Right ventricle myocardium superior (tissue), 1 donor: ENCODE measurements around the gene GRHL3. TPM values are rescaled to one million over a fixed set of nuclear protein-coding genes. Genes with fewer than 3 reads are reported as not detected.

Source experiments
- ATAC-seq: fragments of 200-7000 bp; cut with Tn5 transposase; one replicate; pipeline ENCODE4 v1.9.1; 2020; ENCODE audit warnings: mild to moderate bottlenecking; ENCODE audit not compliant: poor library complexity
- DNase-seq: peaks from one replicate; pipeline ENCODE4 v3.0.0-alpha.2; 2020
- intact Hi-C: fragments of 100-400 bp; cut with DNase I; formaldehyde crosslinking; loops from one replicate; pipeline ENCODE4 v1.11.2; 2022
- total RNA-seq: library from RNA; stranded (reverse); fragmentation: NEBNext Ultra II Directional; extraction: Animal tissue kit (Norgen Biotek cat#: 25700); gene quantifications from one replicate; pipeline ENCODE4 v1.2.1, GENCODE V29; 2021
- donor health status: DM: no; HTN: yes; CAD: no; lungs with severe emphysema.

Gene GRHL3
- total RNA-seq, 1 donor from 2014 or later = not detected

- ATAC-seq (no peak), DNase-seq (no peak)
- intact Hi-C loops = no loop called here
Observed at GRCh38 chr1:24331961-24332673, 13.0 kb downstream of the GRHL3 start.

- ATAC-seq (peak; percentile 52), DNase-seq (no peak)
- intact Hi-C loops = no loop called here
Observed at GRCh38 chr1:24336075-24336474, 16.9 kb downstream of the GRHL3 start.

GRCh38 chr1:24337455-24337854 is 18.3 kb downstream of the GRHL3 start:
- intact Hi-C loops = no loop called here
- no peak for ATAC-seq
- DNase-seq = no peak

DNA sequence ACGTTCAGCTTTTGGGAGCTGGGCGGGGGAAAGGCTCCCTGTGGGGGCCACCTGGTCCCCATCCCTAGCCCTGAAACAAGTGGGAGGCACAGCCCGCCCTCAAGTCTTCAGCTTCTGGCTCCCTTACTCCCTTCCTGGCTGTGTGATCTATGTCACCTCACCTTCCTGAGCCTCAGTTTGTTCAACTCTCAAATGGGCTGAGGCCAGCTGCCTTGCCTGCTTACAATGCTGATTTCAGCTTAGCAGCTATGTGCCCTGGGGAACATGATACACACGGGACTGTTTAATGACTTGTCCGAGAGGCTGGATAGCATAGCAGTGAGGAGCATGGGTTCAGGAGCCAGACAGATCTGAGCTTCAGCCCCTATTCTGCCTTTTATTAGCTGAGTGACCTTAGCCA is 19.3 kb downstream of the GRHL3 start:
- intact Hi-C loops = no loop called here
- no peak for DNase-seq
- ATAC-seq = no peak

DNA sequence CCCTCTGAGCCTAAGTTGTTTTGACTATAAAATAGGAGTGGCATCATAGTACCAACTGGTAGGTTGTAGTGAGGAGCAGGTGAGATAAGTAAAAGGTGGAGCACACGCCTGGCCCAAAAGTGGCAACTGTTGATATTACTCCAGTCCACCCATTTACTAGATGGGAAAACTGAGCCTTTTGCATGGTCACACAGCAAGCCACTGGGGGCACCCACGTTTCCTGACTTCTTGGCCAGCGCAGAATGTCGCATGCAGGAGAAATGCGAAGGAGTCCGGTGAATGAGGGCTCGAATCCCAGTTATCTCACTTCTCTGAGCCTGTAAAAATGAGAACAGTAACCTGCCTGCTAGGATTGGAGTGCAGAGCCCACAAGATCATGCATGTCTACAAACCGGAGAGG is 20.8 kb downstream of the GRHL3 start:
- ATAC-seq = no peak
- intact Hi-C loops = no loop called here
- no peak for DNase-seq

DNA sequence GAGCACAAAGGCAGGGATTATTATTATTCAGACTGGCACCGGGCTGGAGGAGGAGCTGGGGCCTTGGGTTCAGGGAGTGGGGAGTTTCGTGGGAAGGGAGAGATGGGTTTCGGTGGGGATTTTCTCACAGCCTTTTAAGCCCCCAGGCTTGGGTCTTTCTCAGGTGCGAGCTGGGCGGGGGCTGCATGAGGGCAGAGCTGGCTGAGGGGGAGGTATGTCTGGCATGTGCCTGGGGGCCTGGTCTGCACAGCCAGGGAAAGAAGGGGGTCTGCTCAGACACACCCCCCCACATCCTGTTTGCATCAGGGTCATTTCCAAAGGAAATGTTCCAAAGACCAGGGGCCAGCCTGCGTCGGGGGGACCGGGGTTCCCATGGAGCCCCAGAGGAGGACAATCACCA is 21.6 kb downstream of the GRHL3 start:
- intact Hi-C loops = no loop called here
- DNase-seq (no peak), ATAC-seq (no peak)

GRCh38 chr1:24341260-24341659 is 22.1 kb downstream of the GRHL3 start:
- intact Hi-C loops = no loop called here
- DNase-seq = no peak
- no peak for ATAC-seq

DNA sequence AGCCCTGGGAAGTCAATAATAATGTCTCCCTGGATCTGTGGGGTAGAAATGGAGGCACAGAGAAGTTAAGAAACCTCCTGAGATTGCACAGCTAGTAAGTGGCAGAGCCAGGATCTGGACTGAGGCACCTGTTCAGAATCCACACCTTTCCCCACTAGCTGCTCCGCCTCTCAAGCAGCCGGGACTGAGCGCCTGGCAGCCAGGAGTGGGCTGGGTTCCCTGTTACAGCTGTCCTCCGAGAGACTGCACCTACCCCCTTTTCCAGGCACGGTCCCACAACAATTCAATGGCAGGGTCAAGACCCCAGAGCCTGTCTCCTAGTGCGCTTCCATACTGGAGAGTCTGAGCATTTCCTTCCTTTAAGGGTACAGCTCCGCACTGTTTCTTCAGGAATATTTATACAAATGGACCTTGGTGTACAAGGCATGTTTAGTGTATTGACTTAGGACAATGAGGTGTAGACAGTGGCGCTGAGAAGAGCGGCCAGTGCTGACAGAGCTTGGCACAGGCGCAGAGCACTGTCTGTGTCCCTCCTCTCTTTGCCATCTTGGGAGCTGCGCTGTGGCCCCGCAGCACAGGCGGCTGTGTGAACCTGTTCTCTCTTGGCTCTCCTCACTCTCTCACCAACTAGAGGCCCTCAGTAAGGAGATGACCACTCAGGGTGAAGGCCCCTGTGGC is 24.4 kb downstream of the GRHL3 start:
- ATAC-seq = no peak
- intact Hi-C loops = no loop called here

GRCh38 chr1:24344090-24344742 is 25.1 kb downstream of the GRHL3 start:
- intact Hi-C loops = no loop called here
- DNase-seq = no peak
- ATAC-seq = no peak

More for the DNA sequence above, 24.4 kb downstream of the GRHL3 start:
- DNase-seq = no peak

GRCh38 chr1:24345334-24345733 is 26.2 kb downstream of the GRHL3 start:
- ATAC-seq = no peak
- intact Hi-C loops = no loop called here
- DNase-seq = no peak

DNA sequence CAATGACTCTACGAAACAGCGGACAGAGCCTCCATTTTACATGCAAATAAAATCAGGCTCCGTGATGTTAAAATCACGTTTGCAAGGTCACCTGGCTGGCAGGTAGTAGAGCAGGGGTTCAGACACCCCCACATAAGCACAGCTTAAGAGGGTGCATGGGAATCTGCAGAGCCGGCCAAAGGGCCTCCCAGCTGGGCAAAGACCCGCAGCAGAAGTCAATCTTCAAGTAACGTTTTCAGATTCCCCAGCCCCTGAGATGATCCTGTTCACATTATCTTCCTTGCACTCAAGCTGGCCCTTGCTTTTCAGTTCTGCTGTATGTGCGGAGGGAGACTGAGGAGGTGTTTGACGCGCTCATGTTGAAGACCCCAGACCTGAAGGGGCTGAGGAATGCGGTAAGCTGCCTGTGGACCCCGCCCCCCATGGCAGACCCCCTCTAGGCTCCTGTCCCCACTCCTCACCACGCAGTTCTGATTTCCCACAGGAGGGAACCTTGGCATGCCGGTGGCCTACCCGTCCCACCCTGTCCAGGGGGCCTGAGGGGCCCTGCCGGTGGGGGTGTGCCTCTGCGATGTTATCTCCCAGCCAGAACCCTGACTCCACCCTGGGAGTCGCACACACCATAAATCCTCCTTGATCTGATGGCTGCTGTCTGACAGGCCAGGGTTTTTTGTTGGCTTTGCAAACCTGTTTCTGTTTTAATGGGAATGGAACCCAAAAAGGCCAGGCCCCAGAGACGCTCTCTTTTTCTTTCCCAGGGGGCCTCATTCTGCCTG is 28.2 kb downstream of the GRHL3 start:
- ATAC-seq (no peak), DNase-seq (no peak)
- intact Hi-C loops = no loop called here

- no peak for DNase-seq
- intact Hi-C loops = no loop called here
- ATAC-seq = no peak
Observed at GRCh38 chr1:24348196-24348595, 29.0 kb downstream of the GRHL3 start.

DNA sequence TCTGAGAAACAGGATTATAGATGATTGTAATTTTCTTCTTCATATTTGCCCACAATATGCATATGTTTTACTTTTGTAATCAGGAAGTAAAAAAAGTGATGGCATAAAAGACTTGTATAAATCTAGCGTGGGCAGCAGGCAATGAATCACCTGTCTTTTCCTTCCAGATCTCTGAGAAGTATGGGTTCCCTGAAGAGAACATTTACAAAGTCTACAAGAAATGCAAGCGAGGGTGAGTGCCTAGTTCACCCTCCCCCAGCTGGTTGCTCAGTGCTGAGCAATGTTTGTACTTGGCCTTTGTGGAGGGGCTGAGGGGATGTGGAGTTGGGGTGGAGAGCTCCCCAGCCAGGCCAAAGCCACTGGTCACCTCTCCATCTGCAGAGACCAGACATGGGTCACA is 30.7 kb downstream of the GRHL3 start:
- intact Hi-C loops = no loop called here
- ATAC-seq (no peak), DNase-seq (no peak)

- intact Hi-C loops = no loop called here
- DNase-seq (no peak), ATAC-seq (no peak)
Observed at GRCh38 chr1:24351247-24351646, 32.1 kb downstream of the GRHL3 start.

GRCh38 chr1:24351918-24352627 is 32.9 kb downstream of the GRHL3 start:
- intact Hi-C loops = no loop called here
- DNase-seq (no peak), ATAC-seq (no peak)

DNA sequence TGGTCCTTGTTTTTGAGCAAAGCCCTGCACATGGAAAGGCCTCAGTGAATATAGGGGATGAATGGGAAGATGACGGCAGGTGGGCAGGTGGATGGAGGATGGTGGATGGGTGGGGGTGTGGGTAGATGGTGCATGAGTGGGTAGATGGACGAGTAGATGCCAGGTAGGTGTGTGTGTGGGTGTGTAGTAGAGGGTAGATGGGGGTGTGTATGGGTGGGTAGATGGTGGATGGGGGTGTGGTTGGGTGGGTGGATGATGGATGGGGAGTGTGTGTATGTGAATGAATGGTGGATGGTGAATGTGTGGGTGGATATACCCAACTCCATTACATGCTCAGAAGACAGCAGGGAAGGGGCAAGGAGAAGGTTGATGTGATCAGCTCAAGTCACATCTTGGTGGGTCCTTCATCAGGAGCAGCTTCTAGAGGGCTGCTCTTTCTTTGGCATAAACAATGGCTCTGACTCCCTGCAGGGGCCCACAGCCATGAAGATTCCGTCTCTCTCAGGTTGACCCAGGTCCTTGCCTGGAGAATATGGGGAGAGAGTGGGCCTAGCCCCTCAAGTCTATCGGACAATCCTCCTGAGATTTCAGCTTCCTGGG is 34.2 kb downstream of the GRHL3 start:
- intact Hi-C loops = no loop called here
- DNase-seq = no peak
- ATAC-seq = no peak

GRCh38 chr1:24355466-24355865 is 36.3 kb downstream of the GRHL3 start:
- intact Hi-C loops = no loop called here
- no peak for ATAC-seq
- no peak for DNase-seq

DNA sequence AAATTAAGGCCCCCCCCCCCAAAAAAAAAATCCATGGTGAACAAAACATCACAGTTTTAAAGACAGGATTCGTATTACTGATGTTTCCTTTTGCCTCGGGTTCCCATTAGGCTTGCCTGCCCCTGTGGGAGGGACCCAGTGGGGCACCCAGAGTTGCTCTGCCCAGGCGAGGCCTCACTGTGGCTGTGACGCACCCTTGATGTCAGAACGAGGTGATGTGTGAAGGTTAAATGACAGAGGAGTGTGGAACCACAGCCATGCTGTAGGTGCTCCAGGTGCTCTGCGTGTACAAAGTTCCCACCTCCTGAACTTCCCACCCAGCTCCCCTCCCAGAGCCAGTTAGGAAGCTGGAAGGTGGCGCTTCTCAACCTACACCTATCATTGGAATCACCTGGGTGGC is 37.9 kb downstream of the GRHL3 start:
- no peak for ATAC-seq
- intact Hi-C loops = no loop called here
- DNase-seq = no peak
